Stimulated activated CD8-positive, alpha-beta memory T cell treated with anti-CD3 and anti-CD28 coated beads, Interleukin-4, amount 100 ng/mL, for 4 hours (primary cell): ENCODE measurements around the gene ADH1C.

Source experiments
- DNase-seq, 2 donors: peaks; one replicate each; pipeline ENCODE4 v3.0.0-alpha.2; 2020; ENCODE audit warnings: low read depth in 2 of 2, low spot score in 1 of 2

The ADH1C gene

DNA sequence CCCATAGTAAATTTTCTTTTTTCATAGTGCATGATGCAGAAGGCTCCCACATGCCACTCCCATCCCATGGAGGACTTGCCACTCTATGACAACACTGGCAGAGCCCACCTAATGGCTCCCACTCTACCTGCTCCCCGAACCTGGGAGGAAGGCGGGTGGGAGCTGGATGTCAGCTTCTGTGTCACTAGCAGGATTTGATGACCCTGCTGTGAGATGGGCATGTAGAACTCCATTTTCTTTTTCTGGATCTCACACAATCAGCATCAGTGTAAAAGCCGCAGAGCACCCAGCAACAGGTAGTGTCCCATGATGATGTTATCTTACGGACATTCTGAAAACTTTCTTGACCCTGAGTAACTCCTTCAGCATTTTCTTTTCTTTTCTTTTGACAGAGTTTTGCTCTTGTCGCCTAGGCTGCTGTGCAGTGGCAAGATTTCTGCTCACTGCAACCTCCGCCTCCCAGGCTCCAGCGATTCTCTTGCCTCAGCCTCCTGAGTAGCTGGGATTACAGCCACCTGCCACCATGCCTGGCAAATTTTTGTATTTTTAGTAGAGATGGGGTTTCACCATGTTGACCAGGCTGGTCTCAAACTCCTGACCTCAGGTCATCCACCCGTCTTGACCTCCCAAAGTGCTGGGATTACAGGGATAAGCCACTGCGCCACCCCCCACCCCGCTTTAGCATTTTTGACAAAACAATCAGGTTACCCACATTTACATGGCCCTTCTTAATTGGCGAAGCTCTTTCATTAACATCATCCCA, 46.7 kb downstream of the ADH1C start:
- DNase-seq: no peak

DNA sequence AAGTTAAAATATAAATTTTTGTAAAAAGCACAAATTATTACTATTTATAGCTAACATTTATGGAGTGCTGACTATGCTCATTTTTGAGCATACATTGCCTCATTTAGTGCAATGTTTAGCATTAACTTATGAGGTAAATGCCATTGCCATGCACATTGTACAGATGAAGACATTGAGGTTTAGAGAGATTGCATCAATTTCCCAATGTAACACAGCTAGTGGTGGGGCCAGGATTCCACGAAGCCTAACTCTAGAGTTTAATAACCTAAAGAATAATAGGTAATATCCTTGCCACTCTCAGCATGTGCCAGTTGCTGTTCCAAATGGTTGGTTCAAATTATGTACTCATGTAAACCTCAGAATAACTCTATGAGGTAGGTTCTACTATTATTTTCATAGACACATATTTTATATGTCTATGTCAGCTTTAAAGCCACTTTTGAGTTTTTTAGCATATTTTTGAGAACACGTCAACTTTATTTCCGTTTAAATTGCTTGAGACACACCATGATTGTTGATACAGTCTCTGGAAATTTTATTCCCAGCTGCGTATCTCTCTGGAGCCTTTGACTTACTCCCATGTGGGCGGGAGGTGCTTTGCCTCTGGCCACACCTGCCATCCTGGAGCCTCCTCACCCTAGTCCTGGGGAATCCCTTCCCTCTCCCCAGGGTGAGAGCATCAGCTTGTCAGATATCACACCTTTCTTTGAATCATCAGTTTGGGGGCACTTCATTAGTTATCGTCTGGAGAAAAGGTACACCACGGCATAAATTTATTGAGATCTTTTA, 51.0 kb downstream of the ADH1C start:
- DNase-seq: no peak

DNA sequence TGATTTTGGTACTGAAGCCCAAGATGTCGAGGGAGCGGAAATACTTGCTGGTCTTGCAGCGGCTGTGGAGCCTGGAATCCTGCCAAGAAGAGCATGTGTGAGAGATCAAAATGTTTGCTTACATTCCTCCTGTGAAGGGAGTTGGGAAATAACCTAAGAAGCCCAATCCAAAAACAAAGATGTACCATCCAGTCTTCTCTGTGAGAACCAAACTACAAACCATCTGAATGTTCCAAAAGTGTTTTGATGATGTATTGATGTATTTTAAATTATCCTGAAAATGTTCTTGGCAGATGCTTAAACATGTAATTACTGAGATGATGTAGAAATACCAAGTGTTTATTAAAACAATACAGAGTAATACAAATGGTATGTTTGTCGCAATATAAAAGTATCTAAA, 51.6 kb downstream of the ADH1C start:
- DNase-seq: no peak

DNA sequence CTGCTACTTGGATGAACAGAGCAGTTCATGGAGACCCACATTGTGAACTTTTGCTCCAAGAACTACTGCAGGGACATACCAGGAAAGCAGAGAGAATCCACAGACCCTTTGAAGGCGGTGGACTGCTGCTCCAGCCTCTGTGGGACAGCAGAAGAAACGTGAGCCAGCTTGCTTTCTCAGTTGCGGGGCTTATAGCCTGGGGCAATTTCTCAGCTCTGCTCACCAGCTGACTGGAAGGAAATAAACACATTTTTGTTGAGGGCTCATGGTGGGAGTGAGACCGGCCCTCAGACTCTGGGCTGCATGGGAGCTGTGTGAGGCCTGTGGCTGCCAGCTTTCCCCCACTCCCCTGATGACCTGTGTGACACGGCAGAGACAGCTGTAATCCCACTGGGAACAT, 59.2 kb downstream of the ADH1C start:
- no peak for DNase-seq

DNA sequence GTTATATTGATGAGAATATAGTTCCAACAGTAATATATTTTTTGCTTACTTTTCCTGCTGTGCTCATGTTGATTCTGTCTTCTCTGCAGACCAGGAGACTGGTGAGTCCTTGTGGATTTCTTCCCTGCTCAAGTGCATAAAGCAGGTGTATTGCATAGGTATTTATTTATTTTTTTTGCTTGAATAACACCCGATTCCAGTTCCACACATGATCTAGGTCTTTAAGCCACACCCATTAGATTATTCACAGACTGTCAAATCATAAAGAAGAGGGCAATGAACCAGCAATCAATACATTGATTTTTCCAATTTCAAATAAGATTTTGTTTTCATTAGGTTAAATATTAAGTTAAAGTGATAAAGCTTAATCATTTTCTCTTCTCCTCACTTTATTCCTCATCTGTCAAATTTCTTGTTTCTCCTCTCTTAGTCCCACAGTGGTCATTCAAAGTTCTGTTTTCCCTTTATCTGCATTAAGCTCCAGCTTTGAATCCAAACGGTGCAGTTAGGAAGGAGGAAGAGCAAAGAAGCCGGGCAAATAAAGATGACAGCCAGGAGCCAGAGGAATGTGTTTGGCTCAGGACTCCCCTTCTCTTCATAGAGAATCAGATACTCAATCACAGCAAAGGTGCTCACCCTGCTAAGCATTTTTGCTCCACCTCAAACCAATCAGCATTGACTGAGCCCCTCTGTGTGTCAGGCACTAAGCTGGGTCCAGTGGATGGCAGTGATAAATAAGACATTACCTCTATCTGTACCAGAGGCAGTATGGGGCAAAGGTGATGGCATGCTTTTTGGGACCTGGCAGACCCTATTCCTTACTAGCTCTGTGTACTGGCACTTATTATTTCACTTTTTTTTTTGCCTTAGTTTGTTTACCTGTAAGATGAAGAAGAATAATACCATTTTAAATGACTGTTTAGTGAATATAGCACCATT, 61.4 kb downstream of the ADH1C start, which contains the start of gene ADH1A:
ADH1A (minus strand) TSS at position 138 of the 939 bp plus-strand sequence; CDS start at position 67, 71 bp downstream.
- DNase-seq: no peak
